HepG2 (cell line): Measurements from ENCODE around the gene RASGRF1. TPM values are rescaled to one million over a fixed set of nuclear protein-coding genes. Genes with fewer than 3 reads are reported as not detected.

Experiments
- ATAC-seq: fragments of 200-7000 bp; cut with Tn5 transposase; 3 replicates; pipeline ENCODE4 v1.9.1; 2020; ENCODE audit warnings: mild to moderate bottlenecking, moderate library complexity
- BruUV-seq: library from RNA; stranded (reverse); fragments of 400-500 nt; replicated peaks from 2 replicates; lab custom pipeline; 2021; lab: Mats Ljungman, UMichigan
- CTCF ChIA-PET: fragments of 300-600 bp; formaldehyde crosslinking; extraction: SDS; loops from one replicate; lab custom pipeline; 2021; ENCODE audit warnings: low total read pairs, inconsistent platforms, low intra/inter-chr PET ratio; lab: Yijun Ruan, JAX
- POLR2A ChIA-PET: fragments of 350-600 bp; sonication (Branson Sonifier 250); formaldehyde crosslinking; loops from one replicate; lab custom pipeline; 2020; ENCODE audit warnings: antibody characterized with exemption, inconsistent platforms; lab: Yijun Ruan, JAX
- DNase-seq: peaks from one replicate; pipeline ENCODE4 v3.0.0-alpha.2; 2015; ENCODE audit warnings: low spot score
- FAIRE-seq: peaks from 3 replicates; lab custom pipeline; 2011; peaks lifted over from hg19 to GRCh38; lab: Jason Lieb, UNC
- H2AFZ ChIP-seq: one replicate; pipeline ENCODE4 v1.6.1; 2011; ENCODE audit warnings: low read length, inconsistent platforms
- H3K27ac ChIP-seq: fragments of 300-600 bp; 3 replicates; pipeline ENCODE4 v1.8.0; 2011; ENCODE audit warnings: mixed run types, mild to moderate bottlenecking, mixed read lengths, low read length, inconsistent platforms; ENCODE audit not compliant: insufficient read depth; ENCODE audit errors: extremely low read length
- H3K27me3 ChIP-seq, 2 experiments: fragments of 200-600 bp in 1 of 2; 2 replicates in 1 of 2; 3 replicates in 1 of 2; pipeline versions ENCODE4 v1.6.0 to v1.8.0; 2011; ENCODE audit warnings: low read length in 2 of 2, mild to moderate bottlenecking in 2 of 2, moderate library complexity in 2 of 2, inconsistent platforms in 1 of 2; ENCODE audit not compliant: insufficient read depth in 2 of 2, control insufficient read depth in 1 of 2
- H3K36me3 ChIP-seq, 2 experiments: fragments of 200-600 bp in 1 of 2; replicated peaks in 1 of 2; 2 replicates in 1 of 2; 3 replicates in 1 of 2; pipeline versions ENCODE4 v1.5.1 to v1.8.0; 2011; ENCODE audit warnings: low read length in 2 of 2, inconsistent platforms in 1 of 2; ENCODE audit not compliant: insufficient read depth in 2 of 2, control insufficient read depth in 1 of 2
- H3K4me1 ChIP-seq: 2 replicates; pipeline ENCODE4 v1.5.1; 2012; ENCODE audit warnings: low read length, inconsistent platforms; ENCODE audit not compliant: insufficient read depth
- H3K4me2 ChIP-seq: 2 replicates; pipeline ENCODE4 v1.6.0; 2011; ENCODE audit warnings: low read depth, low read length, inconsistent platforms
- H3K4me3 ChIP-seq, 3 experiments: fragments of 200-600 bp in 1 of 3; sonication (generic), shearing (Covaris generic) in 1 of 3; replicated peaks in 1 of 3; 2 replicates each; pipeline ENCODE4 v1.5.1; 2011 to 2016; ENCODE audit warnings: low read length in 3 of 3, inconsistent platforms in 2 of 3, low read depth in 2 of 3, mild to moderate bottlenecking in 2 of 3, control low read depth in 1 of 3, mixed read lengths in 1 of 3; ENCODE audit not compliant: insufficient read depth in 1 of 3
- H3K79me2 ChIP-seq: one replicate; pipeline ENCODE4 v1.6.1; 2011; ENCODE audit warnings: low read length, inconsistent platforms; ENCODE audit not compliant: insufficient read depth
- H3K9ac ChIP-seq: 2 replicates; pipeline ENCODE4 v1.6.0; 2011; ENCODE audit warnings: mild to moderate bottlenecking, low read depth, low read length, inconsistent platforms; ENCODE audit not compliant: insufficient read depth
- H3K9me3 ChIP-seq: 2 replicates; pipeline ENCODE4 v1.5.1; 2012; ENCODE audit warnings: mild to moderate bottlenecking, low read length
- H4K20me1 ChIP-seq: 2 replicates; pipeline ENCODE4 v1.6.0; 2011; ENCODE audit warnings: inconsistent platforms, mild to moderate bottlenecking, low read length, moderate library complexity; ENCODE audit not compliant: insufficient read depth
- ARNTL ChIP-seq: sonication (generic); formaldehyde crosslinking; IDR thresholded peaks from 2 replicates; pipeline ENCODE4 v1.4.0; 2020; ENCODE audit warnings: mild to moderate bottlenecking, missing genetic modification reagents
- CENPBD1 ChIP-seq: sonication (generic); formaldehyde crosslinking; IDR thresholded peaks from 2 replicates; pipeline ENCODE4 v1.8.0; 2022; ENCODE audit warnings: missing genetic modification reagents, low read depth, mild to moderate bottlenecking, borderline replicate concordance
- NFE2L1 ChIP-seq: sonication (generic); formaldehyde crosslinking; IDR thresholded peaks from 2 replicates; pipeline ENCODE4 v1.4.0; 2020; ENCODE audit warnings: missing genetic modification reagents, mild to moderate bottlenecking, borderline replicate concordance
- PAWR ChIP-seq: sonication (generic); formaldehyde crosslinking; IDR thresholded peaks from 2 replicates; pipeline ENCODE4 v1.4.0; 2020; ENCODE audit warnings: missing genetic modification reagents, mild to moderate bottlenecking, borderline replicate concordance
- PHF21A ChIP-seq: sonication (generic); formaldehyde crosslinking; IDR thresholded peaks from 2 replicates; pipeline ENCODE4 v1.5.0; 2020; ENCODE audit warnings: mild to moderate bottlenecking, missing genetic modification reagents
- SMARCE1 ChIP-seq: fragments of 450-650 bp; IDR thresholded peaks from 2 replicates; pipeline ENCODE4 v1.6.1; 2017; ENCODE audit warnings: borderline replicate concordance
- THAP11 ChIP-seq: IDR thresholded peaks from 2 replicates; pipeline ENCODE4 v1.6.1; 2016; ENCODE audit warnings: missing biosample characterization, missing genetic modification reagents
- ZNF260 ChIP-seq: sonication (generic); formaldehyde crosslinking; IDR thresholded peaks from 2 replicates; pipeline ENCODE4 v1.4.0; 2020; ENCODE audit warnings: missing genetic modification reagents, low read depth, mild to moderate bottlenecking, borderline replicate concordance
- ZNF512 ChIP-seq: sonication (generic); formaldehyde crosslinking; IDR thresholded peaks from 2 replicates; pipeline ENCODE4 v1.4.0; 2020; ENCODE audit warnings: mild to moderate bottlenecking, missing genetic modification reagents
- WGBS: methylation state at CpG from one replicate; pipeline ENCODE4 v1.1.6; 2017; ENCODE audit warnings: low lambda C conversion rate; 5-methylcytosine and 5-hydroxymethylcytosine counted together
- in situ Hi-C: cut with HindIII; loops from 2 replicates; pipeline ENCODE4 v1.10.0; 2017; ENCODE audit warnings: low pct_unique_long_range_greater_than_20kb; ENCODE audit not compliant: extremely low pct_ligation_motif_present
- intact Hi-C: fragments of 100-400 bp; cut with micrococcal nuclease; formaldehyde crosslinking; loops from one replicate; pipeline ENCODE4 v1.10.0; 2022; ENCODE audit not compliant: unreplicated experiment
- polyA plus RNA-seq, 8 experiments: library from polyadenylated mRNA; depleted of rRNA in 3 of 8; stranded (reverse) in 7 of 8; unstranded in 1 of 8; fragments of >200 nt; fragmentation: Illumina TruSeq in 4 of 8; extraction: Trizol in 4 of 8; gene quantifications; 2 replicates each; pipeline versions ENCODE4 v1.2.1 to v1.2.3, GENCODE V29; 2011 to 2016; ENCODE audit warnings: low read depth in 4 of 8, missing spikeins in 1 of 8, mixed read lengths in 1 of 8; ENCODE audit not compliant: insufficient read depth in 1 of 8
- total RNA-seq, 5 experiments: library from RNA; depleted of rRNA; stranded (reverse); fragments of >200 nt; fragmentation: Illumina TruSeq; extraction: Trizol; gene quantifications; 2 replicates each; pipeline ENCODE4 v1.2.3, GENCODE V29; 2016; ENCODE audit warnings: low read depth in 1 of 5
- TF ChIP-seq, protein P1 (sequence below): sonication (generic); formaldehyde crosslinking; IDR thresholded peaks from 2 replicates; pipeline ENCODE4 v1.5.0; 2020; ENCODE audit warnings: mild to moderate bottlenecking, missing genetic modification reagents, borderline replicate concordance

Gene RASGRF1
- total and polyA plus RNA-seq, 2 of the 13 experiments (the other 11 are each of a cell fraction or from before 2014, with no cell fraction given): 0.55 to 3.0 TPM

GRCh38 chr15:79031821-79032220, 58.8 kb downstream of the RASGRF1 start:
- ATAC-seq: no peak
- TF ChIP-seq, protein P1, sequence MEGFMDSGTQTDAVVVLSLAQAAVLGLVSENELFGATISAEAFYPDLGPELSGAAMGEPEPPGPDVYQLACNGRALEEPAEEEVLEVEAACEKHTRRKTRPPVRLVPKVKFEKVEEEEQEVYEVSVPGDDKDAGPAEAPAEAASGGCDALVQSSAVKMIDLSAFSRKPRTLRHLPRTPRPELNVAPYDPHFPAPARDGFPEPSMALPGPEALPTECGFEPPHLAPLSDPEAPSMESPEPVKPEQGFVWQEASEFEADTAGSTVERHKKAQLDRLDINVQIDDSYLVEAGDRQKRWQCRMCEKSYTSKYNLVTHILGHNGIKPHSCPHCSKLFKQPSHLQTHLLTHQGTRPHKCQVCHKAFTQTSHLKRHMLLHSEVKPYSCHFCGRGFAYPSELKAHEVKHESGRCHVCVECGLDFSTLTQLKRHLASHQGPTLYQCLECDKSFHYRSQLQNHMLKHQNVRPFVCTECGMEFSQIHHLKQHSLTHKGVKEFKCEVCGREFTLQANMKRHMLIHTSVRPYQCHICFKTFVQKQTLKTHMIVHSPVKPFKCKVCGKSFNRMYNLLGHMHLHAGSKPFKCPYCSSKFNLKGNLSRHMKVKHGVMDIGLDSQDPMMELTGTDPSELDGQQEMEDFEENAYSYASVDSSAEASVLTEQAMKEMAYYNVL (CRISPR knock-in tag): no peak
- no peak for TF ChIP-seq CENPBD1
- TF ChIP-seq PHF21A (CRISPR knock-in tag): no peak
- TF ChIP-seq ZNF512 (CRISPR knock-in tag): no peak
- no peak for TF ChIP-seq ARNTL (CRISPR knock-in tag)
- no peak for TF ChIP-seq NFE2L1
- no peak for TF ChIP-seq ZNF260 (CRISPR knock-in tag)
- no peak for TF ChIP-seq THAP11 (CRISPR knock-in tag)
- TF ChIP-seq PAWR (CRISPR knock-in tag): no peak
- no peak for TF ChIP-seq SMARCE1
- H3K27ac ChIP-seq: no peak overlapping the region
- intact Hi-C loops (no loop called here), in situ Hi-C loops (no loop called here)
- WGBS: 86% methylated on average over 5 of the region's 12 CpGs
- no peaks in the 10 kb centered on the region for H3K9me3 ChIP-seq
- H2AFZ ChIP-seq: no peak overlapping the region
- H3K4me2 ChIP-seq: no peak overlapping the region
- H3K36me3 ChIP-seq: no peaks in the 10 kb centered on the region
- POLR2A ChIA-PET: no interaction called here
- CTCF ChIA-PET: no interaction called here
- H3K4me3 ChIP-seq: no peak overlapping the region
- DNase-seq: no peak
- no peak overlapping the region for H3K9ac ChIP-seq
- peaks cover 0 to 20% of the 10 kb centered on the region in 2 experiments; a peak in 4 of 5 replicates for H3K27me3 ChIP-seq
- no peaks in the 10 kb centered on the region for H3K79me2 ChIP-seq
- no TSS peak for BruUV-seq
- no peak for FAIRE-seq
- no peaks in the 10 kb centered on the region for H4K20me1 ChIP-seq
- peaks cover 20% of the 10 kb centered on the region for H3K4me1 ChIP-seq
